ENCODE data around the gene ESPNL.
A peak's percentile ranks its signal among the peaks of the same experiment; 100 is the strongest.

Gene ESPNL

GRCh38 chr2:238077292-238077691 is 22.8 kb upstream of the ESPNL start:
- no peak for DNase-seq

GRCh38 chr2:238079874-238080327 is 20.2 kb upstream of the ESPNL start:
- no peak for DNase-seq

DNA sequence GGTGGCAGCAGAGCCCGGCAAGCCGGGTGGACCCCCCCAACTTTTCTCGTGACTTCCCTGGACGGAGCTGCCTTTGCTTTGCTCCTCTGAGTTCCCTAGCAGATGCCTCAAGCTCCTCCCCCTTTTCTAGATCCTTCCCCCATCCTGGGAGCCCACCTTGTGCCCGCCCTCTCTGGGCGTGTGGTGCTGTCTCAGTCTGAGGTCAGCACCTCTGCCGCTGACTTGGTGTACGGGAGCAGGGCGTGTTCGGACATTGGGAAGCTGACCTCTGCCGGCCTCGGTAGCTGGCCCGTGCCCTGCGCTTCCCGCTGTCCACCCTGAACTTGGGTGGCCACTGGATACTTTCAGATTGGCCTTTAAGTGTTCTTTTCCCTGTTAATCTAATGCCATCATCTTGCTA is 19.6 kb upstream of the ESPNL start:
- DNase-seq, result no peak

DNA sequence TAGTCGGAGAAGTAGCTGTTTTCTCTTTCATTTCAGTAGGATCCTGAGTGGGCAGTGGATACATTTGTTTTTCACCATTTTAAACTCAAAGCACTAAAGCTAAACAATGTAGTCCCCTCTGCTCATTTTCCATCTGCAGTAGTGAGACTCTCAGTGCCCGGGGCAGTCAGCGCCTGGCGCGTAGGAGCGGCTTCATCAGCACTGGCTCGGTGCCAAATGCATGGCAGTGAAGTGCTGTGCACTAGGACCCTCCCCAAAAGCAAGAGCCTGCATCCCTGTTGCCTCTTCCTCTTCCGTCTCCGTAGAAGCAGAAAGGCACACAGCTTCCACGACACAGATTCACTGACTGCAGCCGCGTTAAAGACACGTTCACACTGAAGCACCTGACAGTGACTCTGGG is 19.0 kb upstream of the ESPNL start:
- DNase-seq, result no peak

- no peak for DNase-seq
These were observed 18.6 kb upstream of the ESPNL start for GRCh38 chr2:238081561-238081960.

- no peak for DNase-seq
These were observed 18.0 kb upstream of the ESPNL start for GRCh38 chr2:238082151-238082550.

GRCh38 chr2:238082827-238083226 is 17.3 kb upstream of the ESPNL start:
- no peak for DNase-seq

GRCh38 chr2:238083919-238084318 is 16.2 kb upstream of the ESPNL start:
- DNase-seq, result no peak

GRCh38 chr2:238084761-238085160 is 15.4 kb upstream of the ESPNL start:
- DNase-seq, result no peak

DNA sequence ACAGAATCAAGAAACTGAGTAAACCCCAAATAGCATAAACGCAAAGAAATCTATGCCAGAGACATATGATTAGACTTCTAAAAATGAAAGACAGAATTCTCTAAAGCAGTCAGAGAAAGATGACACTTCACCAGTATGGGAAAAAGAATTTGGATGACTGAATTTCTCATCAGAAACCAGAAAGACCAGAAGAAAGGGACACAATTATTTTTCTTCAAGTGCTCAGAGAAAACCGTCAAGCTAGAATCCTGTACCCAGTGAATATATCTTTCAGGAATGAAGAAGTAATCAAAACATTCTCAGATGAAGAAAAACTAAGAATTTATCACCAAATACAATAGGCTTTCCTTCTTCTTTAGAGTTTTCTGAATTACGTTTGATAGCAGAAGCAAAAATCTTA is 14.2 kb upstream of the ESPNL start:
- DNase-seq, result no peak

DNA sequence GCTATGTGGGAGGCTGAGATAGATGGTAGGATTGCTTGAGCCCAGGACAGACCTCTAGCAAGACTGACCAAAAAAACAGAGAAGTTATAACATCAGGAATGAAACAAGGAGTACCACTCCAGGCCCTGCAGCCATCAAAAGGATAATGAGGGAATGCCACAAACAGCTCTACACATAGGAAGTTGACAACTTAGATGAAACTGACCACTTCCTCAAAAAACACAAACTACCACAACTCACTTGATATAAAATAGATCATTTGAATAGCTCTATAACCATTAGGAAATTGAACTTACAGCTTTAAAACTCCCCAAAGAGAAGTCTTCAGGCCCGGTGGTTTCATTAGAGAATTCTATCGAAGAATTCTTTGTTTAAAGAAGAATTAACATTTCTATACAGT is 12.9 kb upstream of the ESPNL start:
- no peak for DNase-seq

GRCh38 chr2:238090887-238091286 is 9.3 kb upstream of the ESPNL start:
- no peak for DNase-seq

DNA sequence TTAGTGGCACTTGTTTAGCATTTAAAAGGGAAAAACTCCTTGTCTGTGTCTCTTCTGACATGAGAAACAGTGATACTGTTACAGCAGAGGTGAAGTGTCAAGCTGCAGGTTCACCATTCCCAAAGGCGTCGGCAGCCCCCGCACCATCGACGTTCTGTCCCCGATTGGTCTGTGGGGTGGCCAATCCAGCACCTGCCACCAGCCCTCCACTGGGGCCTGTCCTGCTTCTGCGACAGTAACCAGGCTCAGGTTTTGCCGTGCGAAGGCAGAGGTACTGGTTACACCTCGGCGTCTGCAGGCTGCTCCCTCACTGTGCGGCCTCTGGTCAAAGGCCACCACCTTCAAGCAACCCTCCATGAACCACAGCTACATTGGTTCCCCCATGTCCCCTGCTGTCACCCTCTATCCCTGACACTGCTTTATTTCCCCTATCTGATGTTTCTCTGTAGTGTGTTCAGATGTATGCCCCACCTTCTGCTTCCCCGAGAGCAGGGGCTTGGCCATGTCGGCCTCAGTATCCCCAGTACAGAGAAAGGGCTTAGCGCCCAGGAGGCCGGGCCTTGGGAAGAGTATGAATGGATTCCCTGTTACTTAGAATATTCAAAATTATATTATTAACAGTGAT is 8.6 kb upstream of the ESPNL start:
- DNase-seq, result no peak

- no peak for DNase-seq
These were observed 7.6 kb upstream of the ESPNL start for GRCh38 chr2:238092486-238093035.

DNA sequence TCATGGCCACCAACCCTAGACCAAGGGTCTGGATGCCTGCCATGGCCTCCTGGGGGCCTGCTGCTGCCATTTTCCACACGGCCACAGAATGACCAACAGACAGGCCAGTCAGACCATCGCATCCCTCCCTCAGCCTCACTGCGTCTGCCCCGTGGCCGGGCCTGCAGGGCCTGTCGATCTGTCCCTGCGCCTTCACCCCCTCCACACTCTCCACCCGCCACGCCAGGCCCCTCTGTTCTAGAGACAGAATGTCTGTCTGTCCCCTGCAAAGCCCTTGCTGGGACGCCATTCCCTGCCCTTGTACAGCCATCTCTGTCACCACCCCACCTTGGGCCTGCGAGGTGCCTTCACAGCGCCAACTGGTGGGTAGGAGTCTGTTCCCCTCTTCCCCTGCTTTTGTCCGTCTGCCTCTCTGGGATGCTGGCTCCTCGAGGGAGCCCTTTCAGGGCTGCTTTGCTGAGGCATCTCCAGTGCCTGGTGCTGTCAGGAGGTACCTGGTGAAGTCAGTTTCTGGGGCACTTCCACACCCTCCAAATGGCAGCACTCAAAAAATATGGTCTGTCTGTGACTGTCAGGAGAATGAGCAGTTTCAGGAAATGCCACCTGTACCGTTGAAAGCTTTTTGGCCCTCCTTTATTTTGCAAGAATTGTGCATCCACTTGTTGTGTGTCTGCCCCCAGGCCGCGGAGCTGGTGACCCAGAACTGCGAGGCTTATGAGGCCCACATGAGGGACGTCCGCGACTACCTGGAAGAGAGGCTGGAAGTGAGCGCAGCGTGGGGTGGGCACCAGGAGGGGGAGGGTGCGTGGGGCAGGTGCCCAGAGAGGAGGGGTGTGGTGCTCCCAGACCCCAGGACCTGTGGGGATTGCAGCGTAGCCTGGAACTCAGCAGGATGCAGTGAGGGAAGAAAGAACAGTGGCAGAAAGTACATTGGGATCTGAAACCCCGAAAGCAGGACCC is 6.7 kb upstream of the ESPNL start:
- DNase-seq, result no peak

GRCh38 chr2:238094438-238095022 is 5.6 kb upstream of the ESPNL start:
- DNase-seq, result no peak

GRCh38 chr2:238095143-238095542 is 5.0 kb upstream of the ESPNL start:
- no peak for DNase-seq

DNA sequence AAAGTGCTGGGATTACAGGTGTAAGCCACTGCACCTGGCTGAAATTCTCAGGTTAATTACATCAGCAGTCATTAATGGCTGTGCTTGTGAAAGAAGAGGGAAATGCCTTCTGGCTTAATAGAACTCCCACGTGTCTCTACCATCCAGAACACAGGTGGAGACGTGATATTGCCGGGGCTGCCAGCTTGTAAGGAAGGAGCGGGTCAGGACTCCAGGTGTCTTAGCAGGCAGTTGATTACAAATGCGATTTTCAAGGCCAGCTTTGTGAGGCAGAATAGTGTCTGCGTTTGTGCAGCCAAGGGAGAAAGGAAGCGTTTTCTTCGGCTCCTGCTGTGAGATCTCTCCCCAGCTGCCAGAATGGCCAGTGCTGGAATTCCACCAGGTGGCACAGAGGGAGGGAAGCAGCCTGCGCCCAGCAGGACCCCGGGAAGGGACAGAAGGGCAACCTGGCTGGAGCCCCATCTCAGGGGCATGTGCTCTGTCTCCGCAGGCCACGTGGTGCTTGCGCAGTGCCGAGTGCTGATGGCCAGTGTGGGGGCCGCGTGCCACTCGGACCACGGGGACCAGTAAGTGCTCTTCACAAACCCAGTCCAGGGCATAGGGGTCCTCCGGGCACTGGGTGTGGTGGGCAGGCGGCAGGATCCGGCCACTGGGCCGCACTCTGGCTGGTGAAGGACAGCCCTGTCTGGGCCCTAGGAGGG is 3.7 kb upstream of the ESPNL start:
- no peak for DNase-seq

DNA sequence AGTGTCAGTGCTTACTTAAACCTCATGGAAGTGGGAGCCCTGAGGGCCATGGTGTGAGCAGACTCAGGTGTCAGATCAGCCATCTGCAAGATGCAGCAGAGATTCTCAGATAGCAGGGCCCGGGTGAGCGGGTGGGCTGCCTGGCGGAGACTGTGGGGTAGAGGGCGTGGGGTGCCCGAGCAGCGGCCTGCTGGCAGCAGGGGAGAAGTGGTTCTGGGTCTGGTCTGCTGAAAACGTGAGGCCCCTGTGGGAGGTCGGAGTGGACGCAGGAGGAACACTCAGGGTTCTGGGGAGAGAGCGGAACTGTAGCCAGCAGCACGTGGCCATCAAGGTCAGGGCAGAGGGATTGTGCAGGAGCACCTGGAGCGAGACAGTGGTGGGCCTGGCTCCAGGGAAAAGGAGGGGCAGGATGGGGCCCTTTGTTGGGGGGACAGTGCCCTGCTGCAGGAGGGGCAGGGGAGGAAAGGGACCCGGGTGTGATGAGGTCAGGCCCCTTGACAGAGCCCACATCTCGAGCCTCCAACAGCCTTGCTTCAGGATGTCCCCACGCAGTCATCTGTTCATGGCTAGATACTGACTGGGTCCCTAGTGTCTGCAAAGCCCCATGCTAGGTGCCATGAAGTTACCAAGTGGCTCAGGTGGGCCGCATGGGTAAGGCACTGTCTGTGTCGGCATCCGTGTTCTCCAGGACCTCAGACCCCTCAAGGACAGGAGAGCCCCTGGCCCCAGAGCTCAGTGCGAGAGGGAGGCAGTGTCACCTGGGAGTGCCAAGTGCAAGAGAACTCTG is 2.7 kb upstream of the ESPNL start:
- no peak for DNase-seq

- DNase-seq, result peak; percentile 59
These were observed 1.9 kb upstream of the ESPNL start for GRCh38 chr2:238097988-238098871.
